Lung (tissue), 12 donors: ENCODE data around the gene IL1B. TPM values are rescaled to one million over a fixed set of nuclear protein-coding genes. Genes with fewer than 3 reads are reported as not detected.

Experiments used
- ATAC-seq: fragments of 200-7000 bp; cut with Tn5 transposase; one replicate; pipeline ENCODE4 v1.9.1; 2020; ENCODE audit warnings: moderate number of reproducible peaks; ENCODE audit not compliant: insufficient read depth, low FRiP score
- DNase-seq, 3 donors: peaks; one replicate each; pipeline ENCODE4 v3.0.0-alpha.2; 2013 to 2017
- H3K27ac ChIP-seq, 2 donors: one replicate each; pipeline ENCODE4 v1.5.1; 2013; ENCODE audit warnings: mild to moderate bottlenecking in 2 of 2, moderate library complexity in 2 of 2, control low read depth in 1 of 2, inconsistent platforms in 1 of 2, low read depth in 1 of 2, low read length in 1 of 2
- H3K27me3 ChIP-seq, 3 donors: one replicate each; pipeline ENCODE4 v1.5.1; 2013; ENCODE audit warnings: low read length in 2 of 3; ENCODE audit not compliant: control insufficient read depth in 3 of 3, insufficient read depth in 3 of 3
- H3K36me3 ChIP-seq, 4 donors: one replicate each; pipeline ENCODE4 v1.5.1; 2013; ENCODE audit warnings: low read length in 4 of 4, mild to moderate bottlenecking in 1 of 4, moderate library complexity in 1 of 4; ENCODE audit not compliant: control insufficient read depth in 4 of 4, insufficient read depth in 4 of 4
- H3K4me1 ChIP-seq, 5 donors: one replicate each; pipeline ENCODE4 v1.5.1; 2013; ENCODE audit warnings: low read length in 5 of 5, mild to moderate bottlenecking in 2 of 5, moderate library complexity in 1 of 5; ENCODE audit not compliant: control insufficient read depth in 5 of 5, insufficient read depth in 5 of 5
- H3K4me3 ChIP-seq: one replicate; pipeline ENCODE4 v1.5.1; 2013; ENCODE audit warnings: mild to moderate bottlenecking, control low read depth, moderate library complexity
- H3K9ac ChIP-seq, 2 donors: one replicate each; pipeline ENCODE4 v1.5.1; 2013; ENCODE audit warnings: low read length in 2 of 2, control low read depth in 1 of 2; ENCODE audit not compliant: insufficient read depth in 1 of 2
- H3K9me3 ChIP-seq, 4 donors: one replicate each; pipeline ENCODE4 v1.5.1; 2013; ENCODE audit warnings: low read length in 3 of 4, mild to moderate bottlenecking in 1 of 4, moderate library complexity in 1 of 4; ENCODE audit not compliant: control insufficient read depth in 4 of 4, insufficient read depth in 3 of 4
- WGBS, 2 donors: extraction: QIAGEN DNeasy Blood & Tissue Kit; methylation state at CpG; one replicate each; pipeline ENCODE4 v1.1.7; 2013; 5-methylcytosine and 5-hydroxymethylcytosine counted together
- polyA plus RNA-seq, 2 donors: library from polyadenylated mRNA; stranded (reverse); fragments of 200-250 nt; gene quantifications; one replicate each; pipeline ENCODE4 v1.2.1, GENCODE V29; 2013
- total RNA-seq, 2 donors: library from RNA; depleted of rRNA in 1 of 2; stranded (reverse); fragments of >200 nt in 1 of 2; gene quantifications; one replicate each; pipeline ENCODE4 v1.2.1, GENCODE V29; 2014 to 2021
- TF ChIP-seq, protein P1 (sequence below): IDR thresholded peaks from 2 replicates; pipeline ENCODE4 v1.5.1; 2012; ENCODE audit warnings: mild to moderate bottlenecking; ENCODE audit errors: control extremely low read depth, extremely low read depth
- donor health status: control.
- donor health status: control.
- donor health status: Bipolar disorder and iron deficiency.
- donor health status: healthy.
- donor health status: DM: yes; HTN: yes; CAD: no.

IL1B gene
- total and polyA plus RNA-seq, 4 donors, result 3.8 to 482 (median 13.2) TPM

DNA sequence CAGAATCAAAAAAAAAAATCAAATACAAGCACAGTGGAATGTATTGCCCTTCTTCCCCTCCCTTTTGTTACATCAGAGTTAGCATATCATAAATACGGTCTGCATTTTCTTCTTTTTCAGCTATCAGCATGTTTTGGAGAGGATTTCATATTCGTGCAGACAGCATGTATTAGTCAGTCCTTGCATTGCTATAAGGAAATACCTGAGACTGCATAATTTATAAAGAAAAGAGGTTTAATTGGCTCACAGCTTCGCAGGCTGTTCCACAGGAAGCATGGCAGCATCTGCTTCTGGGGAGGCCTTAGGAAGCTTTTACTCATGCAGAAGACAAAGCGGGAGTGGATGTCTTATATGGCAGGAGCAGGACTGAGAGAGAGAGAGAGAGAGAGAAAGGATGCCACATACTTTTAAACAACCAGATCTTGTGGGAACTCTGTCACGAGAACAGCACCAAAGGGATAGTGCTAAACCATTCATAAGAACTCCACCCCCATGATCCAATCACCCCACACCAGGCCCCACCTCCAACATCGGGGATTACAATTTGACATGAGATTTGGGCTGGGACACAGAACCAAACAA is 8.9 kb downstream of the IL1B start:
- H3K4me3 ChIP-seq, result no peak overlapping the region
- peaks cover 0 to 5% (median 0%) of the 10 kb centered on the region in 5 donors for H3K4me1 ChIP-seq
- H3K36me3 ChIP-seq, result no peaks in the 10 kb centered on the region
- 90 to 91% methylated on average over 6 of the region's 6 CpGs for WGBS, 2 donors
- no peak overlapping the region for H3K9ac ChIP-seq
- no peaks in the 10 kb centered on the region for H3K9me3 ChIP-seq
- TF ChIP-seq, protein P1, sequence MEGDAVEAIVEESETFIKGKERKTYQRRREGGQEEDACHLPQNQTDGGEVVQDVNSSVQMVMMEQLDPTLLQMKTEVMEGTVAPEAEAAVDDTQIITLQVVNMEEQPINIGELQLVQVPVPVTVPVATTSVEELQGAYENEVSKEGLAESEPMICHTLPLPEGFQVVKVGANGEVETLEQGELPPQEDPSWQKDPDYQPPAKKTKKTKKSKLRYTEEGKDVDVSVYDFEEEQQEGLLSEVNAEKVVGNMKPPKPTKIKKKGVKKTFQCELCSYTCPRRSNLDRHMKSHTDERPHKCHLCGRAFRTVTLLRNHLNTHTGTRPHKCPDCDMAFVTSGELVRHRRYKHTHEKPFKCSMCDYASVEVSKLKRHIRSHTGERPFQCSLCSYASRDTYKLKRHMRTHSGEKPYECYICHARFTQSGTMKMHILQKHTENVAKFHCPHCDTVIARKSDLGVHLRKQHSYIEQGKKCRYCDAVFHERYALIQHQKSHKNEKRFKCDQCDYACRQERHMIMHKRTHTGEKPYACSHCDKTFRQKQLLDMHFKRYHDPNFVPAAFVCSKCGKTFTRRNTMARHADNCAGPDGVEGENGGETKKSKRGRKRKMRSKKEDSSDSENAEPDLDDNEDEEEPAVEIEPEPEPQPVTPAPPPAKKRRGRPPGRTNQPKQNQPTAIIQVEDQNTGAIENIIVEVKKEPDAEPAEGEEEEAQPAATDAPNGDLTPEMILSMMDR, result no peak
- ATAC-seq, result no peak
- H3K27ac ChIP-seq, result no peak overlapping the region
- no peaks in the 10 kb centered on the region for H3K27me3 ChIP-seq
- DNase-seq, result no peak

GRCh38 chr2:112827009-112827408 is 9.6 kb downstream of the IL1B start:
- Histone ChIP-seq H3K4me3 (no peak overlapping the region), H3K9me3 (peaks cover 0 to 3% (median 0%) of the 10 kb centered on the region in 4 donors), H3K4me1 (peaks cover 0 to 5% (median 0%) of the 10 kb centered on the region in 5 donors), H3K27ac (no peak overlapping the region), H3K27me3 (no peaks in the 10 kb centered on the region), H3K9ac (no peak overlapping the region), H3K36me3 (no peaks in the 10 kb centered on the region)
- TF ChIP-seq, protein P1, result no peak
- no peak for DNase-seq
- WGBS, 2 donors, result 65 to 89% methylated on average over 3 of the region's 3 CpGs
- no peak for ATAC-seq

DNA sequence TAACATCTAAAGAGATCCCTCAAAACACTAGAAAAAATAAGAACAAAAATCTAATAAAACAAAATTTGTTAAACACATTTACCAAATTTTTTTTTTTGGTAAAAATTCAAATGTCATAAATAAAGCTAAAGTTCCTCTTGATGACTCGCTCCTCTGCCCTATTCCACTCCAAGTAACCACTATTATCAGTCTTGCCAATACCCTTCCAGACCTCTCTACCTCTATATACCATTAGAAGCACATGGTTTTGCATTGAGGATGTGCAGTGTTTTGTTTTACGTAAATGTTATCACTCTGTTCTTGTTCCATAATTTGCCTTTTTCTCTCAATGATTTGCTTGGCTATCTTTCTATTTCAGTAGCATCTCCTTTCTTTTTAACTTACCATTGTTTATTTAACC is 10.9 kb downstream of the IL1B start:
- no peak for DNase-seq
- no peak overlapping the region for H3K27ac ChIP-seq
- TF ChIP-seq, protein P1, result no peak
- no peaks in the 10 kb centered on the region for H3K36me3 ChIP-seq
- peaks cover 0 to 3% (median 0%) of the 10 kb centered on the region in 5 donors for H3K4me1 ChIP-seq
- WGBS, 2 donors, result 95 to 98% methylated on average over 2 of the region's 2 CpGs
- H3K9ac ChIP-seq, result no peak overlapping the region
- peaks cover 0 to 3% (median 0%) of the 10 kb centered on the region in 4 donors for H3K9me3 ChIP-seq
- H3K27me3 ChIP-seq, result no peaks in the 10 kb centered on the region
- no peak for ATAC-seq
- no peak overlapping the region for H3K4me3 ChIP-seq

DNA sequence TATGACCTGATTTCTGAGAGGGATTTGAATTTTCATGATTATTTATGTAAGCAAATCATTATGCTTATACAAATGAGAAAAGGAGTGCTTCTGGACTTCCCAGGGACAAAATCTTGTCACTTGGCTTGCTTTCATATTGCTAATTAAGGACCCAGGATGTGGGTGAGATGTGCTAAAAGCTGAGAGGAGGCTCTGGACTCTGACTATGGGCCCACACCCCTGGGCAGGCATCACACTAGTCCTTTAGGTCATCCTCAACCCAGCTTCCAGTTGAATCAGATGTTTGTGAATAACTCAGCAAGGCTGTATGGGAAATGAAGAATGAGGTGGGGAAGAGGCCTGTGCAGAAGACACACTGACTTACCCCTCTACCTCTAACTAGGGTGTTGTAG is 11.9 kb downstream of the IL1B start:
- TF ChIP-seq, protein P1, result no peak
- Histone ChIP-seq H3K27me3 (no peaks in the 10 kb centered on the region), H3K27ac (no peak overlapping the region), H3K9me3 (peaks cover 0 to 3% (median 0%) of the 10 kb centered on the region in 4 donors), H3K4me1 (peaks cover 0 to 3% (median 0%) of the 10 kb centered on the region in 5 donors), H3K36me3 (no peaks in the 10 kb centered on the region), H3K4me3 (no peak overlapping the region), H3K9ac (no peak overlapping the region)
- ATAC-seq (no peak), DNase-seq (no peak)
